Measurements from ENCODE around the gene MST1R. TPM values are rescaled to one million over a fixed set of nuclear protein-coding genes. Genes with fewer than 3 reads are reported as not detected.

MST1R gene
- polyA plus RNA-seq, 1 experiment: 0.64 TPM

DNA sequence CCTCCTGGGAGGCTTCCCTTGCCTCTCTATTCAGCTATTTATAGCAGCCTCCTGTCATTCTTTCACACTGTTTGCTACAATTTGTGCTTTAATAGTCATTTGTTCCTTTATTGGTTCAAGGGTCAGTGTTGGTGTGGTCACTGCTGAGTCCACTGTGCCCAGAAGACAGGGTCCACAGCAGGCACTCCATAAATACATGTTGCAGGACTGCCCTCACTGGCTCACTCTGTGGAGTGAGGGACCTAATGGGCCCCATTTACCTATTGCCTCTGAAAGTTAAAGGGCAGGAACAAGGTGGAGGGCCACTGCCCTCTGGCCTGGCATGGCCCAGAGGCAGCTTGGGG, 16.8 kb downstream of the MST1R start:
- peaks cover 7% of the 10 kb centered on the region for H3K27me3 ChIP-seq (ENCODE audit: control insufficient read depth, insufficient read depth, low read length)
- no peak overlapping the region for H3K4me3 ChIP-seq (ENCODE audit: low read depth, low read length)
- H3K36me3 ChIP-seq (ENCODE audit: control insufficient read depth, insufficient read depth, low read length): no peaks in the 10 kb centered on the region
- no peak for TF ChIP-seq CTCF (IDR thresholded peaks at IDR 0.05; ENCODE audit: insufficient read depth, low read depth, low read length)
- DNase-seq (ENCODE audit: low read depth): no peak
- CTCF ChIA-PET: no interaction called here
- POLR2A ChIA-PET: no interaction called here

- ChIA-PET CTCF (interaction anchor here (1.3 kb wide), 2 partner anchors 23 to 45 kb away, joined by 3 read pairs; no protein-coding TSS in a partner anchor), POLR2A (no interaction called here)
- Histone ChIP-seq H3K4me3 (ENCODE audit: low read depth, low read length) (no peak overlapping the region), H3K27me3 (ENCODE audit: control insufficient read depth, insufficient read depth, low read length) (peaks cover 16% of the 10 kb centered on the region), H3K36me3 (ENCODE audit: control insufficient read depth, insufficient read depth, low read length) (no peaks in the 10 kb centered on the region)
- no peak for DNase-seq (ENCODE audit: low read depth)
- TF ChIP-seq CTCF (IDR thresholded peaks at IDR 0.05; ENCODE audit: insufficient read depth, low read depth, low read length): no peak
Observed at GRCh38 chr3:49883998-49884397, 19.7 kb downstream of the MST1R start.

DNA sequence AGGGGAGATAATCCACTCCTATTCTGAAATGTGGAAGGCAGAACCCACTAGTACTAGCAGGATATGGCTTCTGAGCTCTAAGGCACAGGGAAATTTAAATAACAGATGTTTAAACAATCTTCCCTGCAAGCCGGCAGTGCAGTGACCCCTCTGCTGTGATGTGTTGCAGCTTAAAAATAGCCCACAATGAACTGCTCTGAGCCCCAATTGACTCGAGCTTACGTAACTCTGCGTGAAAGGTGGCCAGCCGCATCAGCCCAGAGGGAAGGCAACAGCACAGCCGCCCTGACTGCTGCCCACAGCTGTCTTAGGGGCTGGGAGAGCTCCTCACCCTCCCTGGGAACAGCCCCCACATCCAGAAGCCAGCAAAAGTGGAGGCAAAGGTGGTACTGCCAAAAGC, 21.5 kb downstream of the MST1R start:
- no peak for TF ChIP-seq CTCF (IDR thresholded peaks at IDR 0.05; ENCODE audit: insufficient read depth, low read depth, low read length)
- ChIA-PET POLR2A (no interaction called here), CTCF (interaction anchor here (0.9 to 1.7 kb wide), 3 partner anchors 9 to 79 kb away, joined by 3 to 4 read pairs (median 4); partner anchors contain the start of gene INKA1)
- Histone ChIP-seq H3K4me3 (ENCODE audit: low read depth, low read length) (no peak overlapping the region), H3K36me3 (ENCODE audit: control insufficient read depth, insufficient read depth, low read length) (no peaks in the 10 kb centered on the region), H3K27me3 (ENCODE audit: control insufficient read depth, insufficient read depth, low read length) (peaks cover 16% of the 10 kb centered on the region)
- DNase-seq (ENCODE audit: low read depth): no peak

DNA sequence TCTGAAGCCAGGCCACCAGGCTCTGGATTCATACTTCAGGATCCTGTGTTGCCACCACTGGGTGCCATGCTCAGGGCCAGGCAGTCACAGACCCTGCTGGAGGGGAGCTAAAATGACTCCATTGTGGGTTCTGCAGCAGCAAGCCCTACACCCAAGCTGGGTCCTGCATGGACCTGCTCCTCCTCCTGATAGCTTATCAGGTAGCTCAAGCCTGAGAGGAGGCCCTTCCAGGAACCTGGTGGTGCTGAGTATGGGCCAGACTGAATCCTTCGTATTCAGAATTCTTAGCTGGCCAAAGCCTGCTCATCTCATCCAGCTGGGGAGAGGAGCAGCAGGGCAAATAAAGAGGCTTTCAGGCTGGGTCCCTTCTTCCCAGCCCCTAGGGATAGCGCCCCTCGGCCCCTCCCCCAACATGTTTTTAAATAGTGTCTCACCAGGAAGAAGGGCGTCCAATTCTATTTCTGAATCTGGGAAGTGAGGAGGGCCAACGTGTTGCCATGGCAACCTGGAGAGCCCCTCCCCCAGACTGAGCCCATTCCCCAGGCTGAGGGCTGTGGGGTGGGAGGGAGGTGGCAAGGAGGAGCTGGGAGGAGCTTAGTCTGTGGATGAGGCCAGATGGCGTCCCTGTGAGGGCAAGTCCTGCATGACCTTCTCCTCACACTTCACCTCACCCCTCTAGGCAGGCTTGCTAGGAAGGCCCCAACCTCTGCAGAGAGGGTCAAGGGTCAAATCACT, 22.9 kb downstream of the MST1R start:
- no peak for DNase-seq (ENCODE audit: low read depth)
- no peak for TF ChIP-seq CTCF (IDR thresholded peaks at IDR 0.05; ENCODE audit: insufficient read depth, low read depth, low read length)
- H3K27me3 ChIP-seq (ENCODE audit: control insufficient read depth, insufficient read depth, low read length): peaks cover 16% of the 10 kb centered on the region
- no peaks in the 10 kb centered on the region for H3K36me3 ChIP-seq (ENCODE audit: control insufficient read depth, insufficient read depth, low read length)
- no peak overlapping the region for H3K4me3 ChIP-seq (ENCODE audit: low read depth, low read length)
- POLR2A ChIA-PET: no interaction called here
- CTCF ChIA-PET: interaction anchor here (1.1 to 1.3 kb wide), 2 partner anchors 10 to 13 kb away, joined by 3 to 4 read pairs; no protein-coding TSS in a partner anchor

GRCh38 chr3:49879721-49880120, 24.0 kb downstream of the MST1R start:
- no peak for TF ChIP-seq CTCF (IDR thresholded peaks at IDR 0.05; ENCODE audit: insufficient read depth, low read depth, low read length)
- ChIA-PET CTCF (interaction anchor here (1.1 to 1.8 kb wide), 3 partner anchors 9 to 77 kb away, joined by 3 to 6 read pairs (median 4); no protein-coding TSS in a partner anchor), POLR2A (no interaction called here)
- no peak overlapping the region for H3K4me3 ChIP-seq (ENCODE audit: low read depth, low read length)
- H3K27me3 ChIP-seq (ENCODE audit: control insufficient read depth, insufficient read depth, low read length): peaks cover 17% of the 10 kb centered on the region
- no peaks in the 10 kb centered on the region for H3K36me3 ChIP-seq (ENCODE audit: control insufficient read depth, insufficient read depth, low read length)
- no peak for DNase-seq (ENCODE audit: low read depth)

All from BJ (cell line).